GM23338 (cell line): ENCODE results near the gene ZNF581. TPM values are rescaled to one million over a fixed set of nuclear protein-coding genes. Genes with fewer than 3 reads are reported as not detected.

Experiments used
- ATAC-seq: fragments of 200-7000 bp; cut with Tn5 transposase; 3 replicates; pipeline ENCODE4 v1.9.1; 2020
- DNase-seq: peaks from one replicate; pipeline ENCODE4 v3.0.0-alpha.2; 2015; ENCODE audit warnings: low spot score
- H2AFZ ChIP-seq: fragments of 200-600 bp; sonication (generic); 2 replicates; pipeline ENCODE4 v1.8.0; 2016; ENCODE audit warnings: antibody characterized with exemption, mild to moderate bottlenecking, moderate library complexity
- H3F3A ChIP-seq: fragments of 200-600 bp; sonication (generic); replicated peaks from 2 replicates; pipeline ENCODE4 v1.8.0; 2017; ENCODE audit warnings: antibody characterized with exemption, mixed run types, low read depth
- H3K27ac ChIP-seq: fragments of 200-600 bp; sonication (generic); 2 replicates; pipeline ENCODE4 v1.6.1; 2016; ENCODE audit warnings: low read depth
- H3K27me3 ChIP-seq: fragments of 200-600 bp; sonication (generic); 2 replicates; pipeline ENCODE4 v1.8.0; 2016; ENCODE audit warnings: mild to moderate bottlenecking, mixed run types, moderate library complexity; ENCODE audit not compliant: insufficient read depth
- H3K36me3 ChIP-seq: fragments of 200-600 bp; sonication (generic); 2 replicates; pipeline ENCODE4 v1.8.0; 2016; ENCODE audit warnings: mild to moderate bottlenecking; ENCODE audit not compliant: insufficient read depth
- H3K4me1 ChIP-seq: fragments of 200-600 bp; sonication (generic); 2 replicates; pipeline ENCODE4 v1.8.0; 2016; ENCODE audit warnings: mild to moderate bottlenecking, moderate library complexity; ENCODE audit not compliant: insufficient read depth
- H3K4me2 ChIP-seq: fragments of 200-600 bp; sonication (generic); 2 replicates; pipeline ENCODE4 v1.7.1; 2017; ENCODE audit warnings: mixed run types
- H3K4me3 ChIP-seq: fragments of 200-600 bp; sonication (generic); 2 replicates; pipeline ENCODE4 v1.6.1; 2016; ENCODE audit warnings: mixed run types
- H3K79me2 ChIP-seq: fragments of 200-600 bp; sonication (generic); replicated peaks from 2 replicates; pipeline ENCODE4 v1.8.0; 2017; ENCODE audit warnings: mild to moderate bottlenecking; ENCODE audit not compliant: insufficient read depth
- H3K9me2 ChIP-seq: fragments of 200-600 bp; sonication (generic); 2 replicates; pipeline ENCODE4 v1.8.0; 2017; ENCODE audit not compliant: insufficient read depth
- H4K20me1 ChIP-seq: fragments of 200-600 bp; sonication (generic); replicated peaks from 2 replicates; pipeline ENCODE4 v1.8.0; 2017; ENCODE audit warnings: mild to moderate bottlenecking; ENCODE audit not compliant: insufficient read depth
- H3K27ac Mint-ChIP-seq: 2 replicates; pipeline ENCODE4 v1.8.0; 2020; ENCODE audit warnings: inconsistent platforms, mild to moderate bottlenecking, moderate library complexity, mixed read lengths
- H3K27me3 Mint-ChIP-seq: 3 replicates; pipeline ENCODE4 v1.8.0; 2022; ENCODE audit warnings: low read depth, mild to moderate bottlenecking, moderate library complexity, mixed read lengths, inconsistent platforms; ENCODE audit not compliant: insufficient read depth, poor library complexity
- H3K36me3 Mint-ChIP-seq: 3 replicates; pipeline ENCODE4 v1.8.0; 2021; ENCODE audit warnings: low read depth, mild to moderate bottlenecking, inconsistent platforms, moderate library complexity, mixed read lengths
- H3K4me1 Mint-ChIP-seq: 3 replicates; pipeline ENCODE4 v1.8.0; 2020; ENCODE audit warnings: mild to moderate bottlenecking, inconsistent platforms, mixed read lengths
- H3K4me3 Mint-ChIP-seq: 3 replicates; pipeline ENCODE4 v1.8.0; 2021; ENCODE audit warnings: moderate library complexity, mild to moderate bottlenecking, inconsistent platforms, mixed read lengths
- H3K9me3 Mint-ChIP-seq: 3 replicates; pipeline ENCODE4 v1.8.0; 2020; ENCODE audit warnings: moderate library complexity, mild to moderate bottlenecking, inconsistent platforms, mixed read lengths
- CREB1 ChIP-seq: fragments of 250-450 bp; sonication (Bioruptor Pico); IDR thresholded peaks from 2 replicates; pipeline ENCODE4 v1.5.0; 2020; ENCODE audit warnings: low read depth, mild to moderate bottlenecking, moderate library complexity
- EZH2 ChIP-seq: fragments of 200-600 bp; sonication (generic); IDR thresholded peaks from one replicate; pipeline ENCODE4 v1.8.0; 2017; ENCODE audit warnings: antibody characterized with exemption, mild to moderate bottlenecking, low read depth; ENCODE audit not compliant: unreplicated experiment
- EZH2phosphoT487 ChIP-seq: fragments of 200-600 bp; sonication (generic); IDR thresholded peaks from one replicate; pipeline ENCODE4 v1.8.1; 2018; ENCODE audit warnings: antibody characterized with exemption; ENCODE audit not compliant: unreplicated experiment
- JUNB ChIP-seq: IDR thresholded peaks from one replicate; pipeline ENCODE4 v1.6.1; 2016; ENCODE audit warnings: antibody characterized with exemption; ENCODE audit not compliant: unreplicated experiment
- NANOG ChIP-seq: IDR thresholded peaks from 2 replicates; pipeline ENCODE4 v1.6.1; 2016; ENCODE audit warnings: antibody characterized with exemption, borderline replicate concordance
- POLR2AphosphoS5 ChIP-seq: IDR thresholded peaks from 2 replicates; pipeline ENCODE4 v1.6.1; 2016; ENCODE audit warnings: antibody characterized with exemption, low read depth
- REST ChIP-seq: IDR thresholded peaks from one replicate; pipeline ENCODE4 v1.6.1; 2018; ENCODE audit warnings: antibody characterized with exemption; ENCODE audit not compliant: unreplicated experiment
- STAT1 ChIP-seq: IDR thresholded peaks from one replicate; pipeline ENCODE4 v1.6.1; 2016; ENCODE audit warnings: antibody characterized with exemption; ENCODE audit not compliant: unreplicated experiment
- ZNF114 ChIP-seq: fragments of 250-450 bp; sonication (Bioruptor Pico); IDR thresholded peaks from 2 replicates; pipeline ENCODE4 v1.5.0; 2020; ENCODE audit warnings: mild to moderate bottlenecking, moderate library complexity
- ZNF331 ChIP-seq: fragments of 250-450 bp; sonication (Bioruptor Pico); IDR thresholded peaks from 2 replicates; pipeline ENCODE4 v1.5.0; 2020; ENCODE audit warnings: low read depth, mild to moderate bottlenecking, moderate library complexity
- polyA plus RNA-seq: library from polyadenylated mRNA; unstranded; fragments of >200 nt; fragmentation: Nextera tagmentation; extraction: Ambion mirVana; gene quantifications from 2 replicates; pipeline ENCODE4 v1.2.1, GENCODE V29; 2016
- total RNA-seq: library from RNA; depleted of rRNA; stranded (reverse); fragments of >200 nt; shearing (Covaris generic); gene quantifications from 2 replicates; pipeline ENCODE4 v1.2.3, GENCODE V29; 2014
- TF ChIP-seq, protein P1 (sequence below): IDR thresholded peaks from 2 replicates; pipeline ENCODE4 v1.6.1; 2016; ENCODE audit warnings: antibody characterized with exemption
- TF ChIP-seq, protein P2 (sequence below), 2 experiments: fragments of 200-600 bp in 1 of 2; sonication (generic) in 1 of 2; conservative IDR thresholded peaks; 2 replicates each; pipeline versions ENCODE4 v1.5.1 to v1.6.1; 2016 to 2017; ENCODE audit warnings: antibody characterized with exemption in 2 of 2, low read depth in 2 of 2, mild to moderate bottlenecking in 2 of 2, moderate library complexity in 1 of 2
- TF ChIP-seq, protein P3 (sequence below): fragments of 250-450 bp; sonication (Bioruptor Pico); IDR thresholded peaks from 2 replicates; pipeline ENCODE4 v1.5.0; 2020; ENCODE audit warnings: mild to moderate bottlenecking, moderate library complexity

The ZNF581 gene
- total and polyA plus RNA-seq, 2 experiments from 2014 or later, result 48.5 to 87.6 TPM

GRCh38 chr19:55644842-55645511 is 1.5 kb downstream of the ZNF581 start:
- Histone ChIP-seq H3K27ac (no peak overlapping the region), H2AFZ (no peak overlapping the region), H3K4me1 (no peaks in the 10 kb centered on the region; the same call in 1 of the 2 replicates), H3F3A (peaks cover 27% of the 10 kb centered on the region), H3K9me2 (no peaks in the 10 kb centered on the region), H3K79me2 (peaks cover 37% of the 10 kb centered on the region), H4K20me1 (no peaks in the 10 kb centered on the region), H3K27me3 (no peaks in the 10 kb centered on the region), H3K36me3 (no peaks in the 10 kb centered on the region), H3K4me2 (peak overlapping the region; percentile 96), H3K4me3 (peak overlapping the region; percentile 89; the same call in 1 of the 2 replicates)
- Mint-ChIP-seq H3K36me3 (peaks cover 40% of the 10 kb centered on the region), H3K4me3 (peak overlapping the region; percentile 84), H3K27ac (no peak overlapping the region), H3K27me3 (peaks cover 41% of the 10 kb centered on the region), H3K4me1 (peaks cover 28% of the 10 kb centered on the region), H3K9me3 (peaks cover 4% of the 10 kb centered on the region)
- no peak for TF ChIP-seq REST
- no peak for TF ChIP-seq JUNB
- TF ChIP-seq, protein P1, sequence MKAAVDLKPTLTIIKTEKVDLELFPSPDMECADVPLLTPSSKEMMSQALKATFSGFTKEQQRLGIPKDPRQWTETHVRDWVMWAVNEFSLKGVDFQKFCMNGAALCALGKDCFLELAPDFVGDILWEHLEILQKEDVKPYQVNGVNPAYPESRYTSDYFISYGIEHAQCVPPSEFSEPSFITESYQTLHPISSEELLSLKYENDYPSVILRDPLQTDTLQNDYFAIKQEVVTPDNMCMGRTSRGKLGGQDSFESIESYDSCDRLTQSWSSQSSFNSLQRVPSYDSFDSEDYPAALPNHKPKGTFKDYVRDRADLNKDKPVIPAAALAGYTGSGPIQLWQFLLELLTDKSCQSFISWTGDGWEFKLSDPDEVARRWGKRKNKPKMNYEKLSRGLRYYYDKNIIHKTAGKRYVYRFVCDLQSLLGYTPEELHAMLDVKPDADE, result no peak
- no peak for TF ChIP-seq EZH2
- no peak for TF ChIP-seq ZNF114 (CRISPR knock-in tag)
- TF ChIP-seq, protein P2, sequence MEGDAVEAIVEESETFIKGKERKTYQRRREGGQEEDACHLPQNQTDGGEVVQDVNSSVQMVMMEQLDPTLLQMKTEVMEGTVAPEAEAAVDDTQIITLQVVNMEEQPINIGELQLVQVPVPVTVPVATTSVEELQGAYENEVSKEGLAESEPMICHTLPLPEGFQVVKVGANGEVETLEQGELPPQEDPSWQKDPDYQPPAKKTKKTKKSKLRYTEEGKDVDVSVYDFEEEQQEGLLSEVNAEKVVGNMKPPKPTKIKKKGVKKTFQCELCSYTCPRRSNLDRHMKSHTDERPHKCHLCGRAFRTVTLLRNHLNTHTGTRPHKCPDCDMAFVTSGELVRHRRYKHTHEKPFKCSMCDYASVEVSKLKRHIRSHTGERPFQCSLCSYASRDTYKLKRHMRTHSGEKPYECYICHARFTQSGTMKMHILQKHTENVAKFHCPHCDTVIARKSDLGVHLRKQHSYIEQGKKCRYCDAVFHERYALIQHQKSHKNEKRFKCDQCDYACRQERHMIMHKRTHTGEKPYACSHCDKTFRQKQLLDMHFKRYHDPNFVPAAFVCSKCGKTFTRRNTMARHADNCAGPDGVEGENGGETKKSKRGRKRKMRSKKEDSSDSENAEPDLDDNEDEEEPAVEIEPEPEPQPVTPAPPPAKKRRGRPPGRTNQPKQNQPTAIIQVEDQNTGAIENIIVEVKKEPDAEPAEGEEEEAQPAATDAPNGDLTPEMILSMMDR (conservative IDR thresholded peaks at IDR 0.05; ENCODE audit: low read depth in 2 of 2), result no peak
- TF ChIP-seq NANOG, result no peak
- no peak for TF ChIP-seq POLR2AphosphoS5
- TF ChIP-seq STAT1, result no peak
- no peak for TF ChIP-seq CREB1 (CRISPR knock-in tag)
- TF ChIP-seq, protein P3, sequence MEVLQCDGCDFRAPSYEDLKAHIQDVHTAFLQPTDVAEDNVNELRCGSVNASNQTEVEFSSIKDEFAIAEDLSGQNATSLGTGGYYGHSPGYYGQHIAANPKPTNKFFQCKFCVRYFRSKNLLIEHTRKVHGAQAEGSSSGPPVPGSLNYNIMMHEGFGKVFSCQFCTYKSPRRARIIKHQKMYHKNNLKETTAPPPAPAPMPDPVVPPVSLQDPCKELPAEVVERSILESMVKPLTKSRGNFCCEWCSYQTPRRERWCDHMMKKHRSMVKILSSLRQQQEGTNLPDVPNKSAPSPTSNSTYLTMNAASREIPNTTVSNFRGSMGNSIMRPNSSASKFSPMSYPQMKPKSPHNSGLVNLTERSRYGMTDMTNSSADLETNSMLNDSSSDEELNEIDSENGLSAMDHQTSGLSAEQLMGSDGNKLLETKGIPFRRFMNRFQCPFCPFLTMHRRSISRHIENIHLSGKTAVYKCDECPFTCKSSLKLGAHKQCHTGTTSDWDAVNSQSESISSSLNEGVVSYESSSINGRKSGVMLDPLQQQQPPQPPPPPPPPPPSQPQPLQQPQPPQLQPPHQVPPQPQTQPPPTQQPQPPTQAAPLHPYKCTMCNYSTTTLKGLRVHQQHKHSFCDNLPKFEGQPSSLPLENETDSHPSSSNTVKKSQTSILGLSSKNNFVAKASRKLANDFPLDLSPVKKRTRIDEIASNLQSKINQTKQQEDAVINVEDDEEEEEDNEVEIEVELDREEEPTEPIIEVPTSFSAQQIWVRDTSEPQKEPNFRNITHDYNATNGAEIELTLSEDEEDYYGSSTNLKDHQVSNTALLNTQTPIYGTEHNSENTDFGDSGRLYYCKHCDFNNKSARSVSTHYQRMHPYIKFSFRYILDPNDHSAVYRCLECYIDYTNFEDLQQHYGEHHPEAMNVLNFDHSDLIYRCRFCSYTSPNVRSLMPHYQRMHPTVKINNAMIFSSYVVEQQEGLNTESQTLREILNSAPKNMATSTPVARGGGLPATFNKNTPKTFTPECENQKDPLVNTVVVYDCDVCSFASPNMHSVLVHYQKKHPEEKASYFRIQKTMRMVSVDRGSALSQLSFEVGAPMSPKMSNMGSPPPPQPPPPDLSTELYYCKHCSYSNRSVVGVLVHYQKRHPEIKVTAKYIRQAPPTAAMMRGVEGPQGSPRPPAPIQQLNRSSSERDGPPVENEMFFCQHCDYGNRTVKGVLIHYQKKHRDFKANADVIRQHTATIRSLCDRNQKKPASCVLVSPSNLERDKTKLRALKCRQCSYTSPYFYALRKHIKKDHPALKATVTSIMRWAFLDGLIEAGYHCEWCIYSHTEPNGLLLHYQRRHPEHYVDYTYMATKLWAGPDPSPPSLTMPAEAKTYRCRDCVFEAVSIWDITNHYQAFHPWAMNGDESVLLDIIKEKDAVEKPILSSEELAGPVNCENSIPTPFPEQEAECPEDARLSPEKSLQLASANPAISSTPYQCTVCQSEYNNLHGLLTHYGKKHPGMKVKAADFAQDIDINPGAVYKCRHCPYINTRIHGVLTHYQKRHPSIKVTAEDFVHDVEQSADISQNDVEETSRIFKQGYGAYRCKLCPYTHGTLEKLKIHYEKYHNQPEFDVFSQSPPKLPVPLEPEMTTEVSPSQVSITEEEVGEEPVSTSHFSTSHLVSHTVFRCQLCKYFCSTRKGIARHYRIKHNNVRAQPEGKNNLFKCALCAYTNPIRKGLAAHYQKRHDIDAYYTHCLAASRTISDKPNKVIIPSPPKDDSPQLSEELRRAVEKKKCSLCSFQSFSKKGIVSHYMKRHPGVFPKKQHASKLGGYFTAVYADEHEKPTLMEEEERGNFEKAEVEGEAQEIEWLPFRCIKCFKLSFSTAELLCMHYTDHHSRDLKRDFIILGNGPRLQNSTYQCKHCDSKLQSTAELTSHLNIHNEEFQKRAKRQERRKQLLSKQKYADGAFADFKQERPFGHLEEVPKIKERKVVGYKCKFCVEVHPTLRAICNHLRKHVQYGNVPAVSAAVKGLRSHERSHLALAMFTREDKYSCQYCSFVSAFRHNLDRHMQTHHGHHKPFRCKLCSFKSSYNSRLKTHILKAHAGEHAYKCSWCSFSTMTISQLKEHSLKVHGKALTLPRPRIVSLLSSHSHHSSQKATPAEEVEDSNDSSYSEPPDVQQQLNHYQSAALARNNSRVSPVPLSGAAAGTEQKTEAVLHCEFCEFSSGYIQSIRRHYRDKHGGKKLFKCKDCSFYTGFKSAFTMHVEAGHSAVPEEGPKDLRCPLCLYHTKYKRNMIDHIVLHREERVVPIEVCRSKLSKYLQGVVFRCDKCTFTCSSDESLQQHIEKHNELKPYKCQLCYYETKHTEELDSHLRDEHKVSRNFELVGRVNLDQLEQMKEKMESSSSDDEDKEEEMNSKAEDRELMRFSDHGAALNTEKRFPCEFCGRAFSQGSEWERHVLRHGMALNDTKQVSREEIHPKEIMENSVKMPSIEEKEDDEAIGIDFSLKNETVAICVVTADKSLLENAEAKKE (CRISPR knock-in tag), result no peak
- TF ChIP-seq EZH2phosphoT487, result no peak
- TF ChIP-seq ZNF331 (CRISPR knock-in tag), result no peak
- no peak for DNase-seq
- ATAC-seq, result no peak
